GM11168 (cell line): ENCODE measurements around the gene NXN.
"Not testable (repeated sequence)": the region's sequence is repeated elsewhere in the genome, so short reads cannot be mapped to it uniquely, and the experiment has no call there.

Experiments
- in situ Hi-C: fragments of 300-500 bp; cut with MboI; formaldehyde crosslinking; loops from one replicate; pipeline ENCODE4 v1.12.0; 2022; ENCODE audit warnings: low sequenced_read_pairs; ENCODE audit not compliant: unreplicated experiment

The NXN gene

DNA sequence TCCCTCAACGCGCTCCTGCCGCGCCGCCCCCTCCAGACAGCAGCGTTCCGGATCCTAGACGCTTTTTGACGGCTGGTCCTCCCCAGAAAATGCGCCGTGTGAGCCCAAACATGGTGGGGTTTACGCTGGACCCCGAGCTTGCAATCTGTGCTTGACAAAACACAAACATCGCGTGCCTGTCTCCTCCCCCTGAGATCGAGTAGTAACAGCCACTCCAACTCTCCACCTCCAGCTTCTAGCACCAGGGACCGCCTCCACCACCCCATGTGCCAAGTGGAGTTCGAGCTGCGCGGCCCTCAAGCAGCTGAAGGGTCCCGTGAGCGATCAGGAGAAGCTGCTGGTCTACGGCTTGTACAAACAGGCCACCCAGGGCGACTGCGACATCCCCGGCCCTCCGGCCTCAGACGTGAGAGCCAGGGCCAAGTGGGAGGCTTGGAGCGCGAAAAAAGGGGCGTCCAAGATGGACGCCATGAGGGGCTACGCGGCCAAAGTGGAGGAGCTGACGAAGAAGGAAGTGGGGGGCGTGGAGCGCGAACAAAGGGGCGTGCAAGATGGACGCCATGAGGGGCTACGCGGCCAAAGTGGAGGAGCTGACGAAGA is 226.9 kb downstream of the NXN start:
- in situ Hi-C loops: no loop called here

DNA sequence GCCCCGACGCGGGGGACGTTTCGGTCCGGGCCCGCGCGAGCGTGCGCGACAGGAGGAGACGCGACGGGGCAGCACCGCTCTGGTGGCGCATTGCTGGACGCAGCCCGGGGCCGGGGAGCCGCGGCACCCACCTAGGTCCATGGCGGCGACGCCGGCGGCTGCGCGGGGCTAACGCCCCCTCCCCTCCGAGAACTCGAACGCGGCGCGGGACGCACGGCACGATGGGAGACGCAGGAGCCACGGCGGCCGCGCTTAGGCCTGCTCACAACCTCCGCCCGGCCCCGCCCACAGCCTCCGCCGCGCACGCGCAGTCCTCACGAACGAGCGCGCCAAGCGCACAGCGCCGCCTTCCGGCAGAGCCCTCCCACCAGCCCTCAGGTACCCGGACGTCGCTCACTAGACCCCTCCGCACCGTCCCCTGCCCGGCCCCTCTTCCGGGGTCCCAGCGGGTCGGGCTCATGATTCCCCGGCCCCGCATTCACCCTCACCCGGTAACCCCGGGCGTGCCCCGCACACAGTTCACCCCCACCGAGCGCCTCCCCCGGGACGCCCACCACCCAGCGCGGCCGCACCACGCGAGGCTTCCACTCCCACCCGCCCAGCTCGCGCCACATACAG is 227.5 kb downstream of the NXN start, which contains the start of gene GEMIN4:
Gene GEMIN4, minus strand, starts transcription at position 263 of the 618 bp plus-strand sequence. Its CDS starts 122 bp downstream, at position 141.
- in situ Hi-C loops: no loop called here

DNA sequence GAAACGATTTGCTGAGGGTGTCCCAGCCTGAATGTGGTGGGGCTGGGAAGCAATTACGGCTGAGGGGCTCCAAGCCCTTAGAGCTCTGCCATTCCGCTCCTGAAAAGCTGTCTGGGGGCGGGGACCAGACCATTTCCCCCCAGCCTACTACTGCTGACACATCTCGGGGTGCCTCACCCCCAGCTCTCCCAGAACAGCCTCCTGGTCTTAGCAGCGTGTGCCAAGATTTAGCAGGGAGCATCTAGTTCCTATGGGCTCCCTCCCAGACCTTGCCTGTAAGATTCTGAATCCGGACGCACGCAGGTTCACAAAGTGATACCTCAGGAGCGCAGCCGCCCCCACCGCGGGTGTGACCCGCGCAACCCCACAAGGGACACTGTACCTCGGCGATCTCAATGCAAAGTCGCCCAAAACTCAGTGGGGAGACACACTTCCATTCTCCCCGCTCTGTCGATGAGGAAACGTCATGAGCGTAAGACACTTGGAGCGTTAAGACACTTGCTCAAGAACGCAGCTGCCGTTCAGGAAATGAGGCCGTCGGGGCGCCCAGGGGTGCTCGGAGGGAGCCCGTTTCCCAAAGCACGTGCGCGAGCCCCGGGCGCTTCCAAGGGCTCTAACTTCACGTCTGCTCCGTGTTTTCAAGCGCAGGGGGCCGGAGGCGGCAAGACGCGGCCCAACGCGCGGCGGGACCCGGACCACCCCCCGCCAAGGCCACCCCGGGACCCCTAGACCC is 228.1 kb downstream of the NXN start:
- in situ Hi-C loops: no loop called here

DNA sequence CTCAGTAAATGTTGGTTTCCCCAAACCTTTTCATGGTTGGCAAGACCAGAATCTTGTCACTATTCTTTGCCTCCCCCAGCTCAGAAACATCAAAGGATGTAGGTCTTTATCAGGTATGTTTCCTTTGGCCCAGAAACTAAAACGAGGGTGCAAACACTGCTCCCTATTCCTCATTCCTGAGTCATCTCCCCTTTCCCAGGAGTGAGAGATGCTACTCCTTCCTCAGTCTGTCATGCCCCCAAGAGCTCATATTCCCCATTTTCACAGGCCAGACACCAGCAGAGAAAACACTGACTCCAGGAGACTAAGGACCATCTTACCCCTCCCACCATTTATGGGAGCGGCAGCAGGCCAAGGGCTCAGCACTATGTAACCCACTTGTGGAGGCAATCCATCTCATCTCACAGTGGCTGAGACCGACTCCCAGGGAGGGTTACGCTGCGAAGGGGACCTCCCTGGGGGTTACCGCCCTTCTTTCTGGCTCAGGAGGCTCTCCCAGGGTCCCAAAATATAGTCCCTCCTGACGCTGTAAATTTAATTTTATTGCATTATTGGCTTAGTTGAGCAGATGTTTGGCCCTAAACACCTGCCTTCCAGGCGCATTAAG is 229.0 kb downstream of the NXN start:
- in situ Hi-C loops: no loop called here

DNA sequence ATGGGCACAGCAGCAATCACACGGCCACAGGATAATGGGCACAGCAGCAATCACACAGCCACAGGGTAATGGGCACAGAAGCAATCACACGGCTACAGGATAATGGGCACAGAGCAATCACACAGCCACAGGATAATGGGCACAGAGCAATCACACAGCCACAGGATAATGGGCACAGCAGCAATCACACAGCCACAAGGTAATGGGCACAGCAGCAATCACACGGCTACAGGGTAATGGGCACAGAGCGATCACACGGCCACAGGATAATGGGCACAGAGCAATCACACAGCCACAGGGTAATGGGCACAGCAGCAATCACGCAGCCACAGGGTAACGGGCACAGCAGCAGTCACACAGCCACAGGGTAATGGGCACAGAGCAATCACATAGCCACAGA is 230.2 kb downstream of the NXN start:
- in situ Hi-C loops: not testable (repeated sequence)
